22Rv1 (cell line): Measurements from ENCODE around the gene IL12A.

ENCODE experiments used
- CTCF ChIP-seq: fragments of 450-650 bp; IDR thresholded peaks from 2 replicates; pipeline ENCODE4 v1.5.1; 2017; ENCODE audit warnings: mild to moderate bottlenecking
- ZFX ChIP-seq: fragments of 450-650 bp; IDR thresholded peaks from 2 replicates; pipeline ENCODE4 v1.6.1; 2017; ENCODE audit warnings: antibody characterized with exemption, borderline replicate concordance

GRCh38 chr3:160001148-160001760 lies 12.6 kb downstream of the IL12A start:
- no peak for TF ChIP-seq CTCF
- TF ChIP-seq ZFX, result no peak
